Stimulated activated CD8-positive, alpha-beta memory T cell treated with anti-CD3 and anti-CD28 coated beads, Interleukin-15, amount 100 ng/mL, for 48 hours (primary cell): ENCODE data around the gene TRAF3.

ENCODE experiments used
- DNase-seq, 2 donors: peaks; one replicate each; pipeline ENCODE4 v3.0.0-alpha.2; 2020; ENCODE audit warnings: low read depth in 2 of 2

Gene TRAF3

GRCh38 chr14:102776761-102777710, at the start of gene TRAF3:
Gene TRAF3 (plus strand): TSS chr14:102777449. CDS start chr14:102870202, 92,753 bp downstream.
- DNase-seq, result peak; percentile 74 to 77

- no peak for DNase-seq
These were observed 48.7 kb upstream of the TRAF3 start for GRCh38 chr14:102728501-102728900.

- DNase-seq, result no peak
These were observed 48.0 kb upstream of the TRAF3 start for GRCh38 chr14:102729268-102729667.

GRCh38 chr14:102729825-102730224, 47.4 kb upstream of the TRAF3 start:
- no peak for DNase-seq

- DNase-seq, result no peak
These were observed 46.0 kb upstream of the TRAF3 start for GRCh38 chr14:102731101-102731870.

- no peak for DNase-seq
These were observed 45.1 kb upstream of the TRAF3 start for GRCh38 chr14:102731871-102732800.

GRCh38 chr14:102732924-102733323, 44.3 kb upstream of the TRAF3 start:
- DNase-seq, result no peak

- no peak for DNase-seq
These were observed 43.9 kb upstream of the TRAF3 start for GRCh38 chr14:102733326-102733725.

GRCh38 chr14:102734436-102734835, 42.8 kb upstream of the TRAF3 start:
- DNase-seq, result no peak

GRCh38 chr14:102736956-102737355, 40.3 kb upstream of the TRAF3 start:
- no peak for DNase-seq

- no peak for DNase-seq
These were observed 39.6 kb upstream of the TRAF3 start for GRCh38 chr14:102737402-102738372.

- DNase-seq, result no peak
These were observed 38.7 kb upstream of the TRAF3 start for GRCh38 chr14:102738373-102739189.

GRCh38 chr14:102739190-102739469, 38.1 kb upstream of the TRAF3 start:
- DNase-seq, result no peak

GRCh38 chr14:102746634-102747438, 30.4 kb upstream of the TRAF3 start:
- no peak for DNase-seq

- DNase-seq, result no peak
These were observed 28.4 kb upstream of the TRAF3 start for GRCh38 chr14:102748806-102749205.

- no peak for DNase-seq
These were observed 27.6 kb upstream of the TRAF3 start for GRCh38 chr14:102749393-102750305.

GRCh38 chr14:102750376-102750775, 26.9 kb upstream of the TRAF3 start:
- no peak for DNase-seq

GRCh38 chr14:102751088-102751487, 26.2 kb upstream of the TRAF3 start:
- no peak for DNase-seq
